Retinal pigment epithelial cell (primary cell): ENCODE measurements around the gene SCARB1.

Source experiments
- DNase-seq: peaks from one replicate; pipeline ENCODE4 v3.0.0-alpha.2; 2010; ENCODE audit warnings: low read depth
- H3K4me3 ChIP-seq: 2 replicates; pipeline ENCODE4 v1.5.1; 2011; ENCODE audit warnings: mild to moderate bottlenecking, low read length, control low read depth, moderate library complexity
- CTCF ChIP-seq: conservative IDR thresholded peaks from 2 replicates; pipeline ENCODE4 v1.5.1; 2011; ENCODE audit warnings: low read depth, low read length, control low read depth, inconsistent platforms

SCARB1 gene

GRCh38 chr12:124805050-124805449 lies 58.6 kb downstream of the SCARB1 start:
- no peak overlapping the region for H3K4me3 ChIP-seq
- no peak for TF ChIP-seq CTCF
- DNase-seq = no peak

GRCh38 chr12:124804011-124804621 lies 59.5 kb downstream of the SCARB1 start:
- TF ChIP-seq CTCF = peak; percentile 29
- H3K4me3 ChIP-seq = no peak overlapping the region
- DNase-seq = peak; percentile 77

- no peak overlapping the region for H3K4me3 ChIP-seq
- no peak for TF ChIP-seq CTCF
- DNase-seq = no peak
Observed at GRCh38 chr12:124802361-124802760, 61.3 kb downstream of the SCARB1 start.

GRCh38 chr12:124800506-124800905 lies 63.2 kb downstream of the SCARB1 start:
- DNase-seq = no peak
- TF ChIP-seq CTCF = no peak
- H3K4me3 ChIP-seq = no peak overlapping the region

GRCh38 chr12:124797321-124797720 lies 66.3 kb downstream of the SCARB1 start:
- H3K4me3 ChIP-seq = no peak overlapping the region
- no peak for DNase-seq
- TF ChIP-seq CTCF = no peak

GRCh38 chr12:124796303-124796960 lies 67.2 kb downstream of the SCARB1 start:
- DNase-seq = no peak
- TF ChIP-seq CTCF = no peak
- H3K4me3 ChIP-seq = no peak overlapping the region
